Adrenal gland (tissue), 12 donors: ENCODE data around the gene SLC25A11. TPM values are rescaled to one million over a fixed set of nuclear protein-coding genes. Genes with fewer than 3 reads are reported as not detected.

Experiments
- DNase-seq, 7 donors: peaks; one replicate each; pipeline ENCODE4 v3.0.0-alpha.2; 2019 to 2020
- H3K27ac ChIP-seq, 5 donors: fragments of 200-600 bp; sonication (generic) in 4 of 5; 1 replicate in 3 of 5; 2 replicates in 2 of 5; pipeline versions ENCODE4 v1.5.1 to v1.8.0; 2016 to 2020; ENCODE audit warnings: mild to moderate bottlenecking in 1 of 5
- H3K27me3 ChIP-seq: fragments of 200-600 bp; 2 replicates; pipeline ENCODE4 v1.8.0; 2021
- H3K36me3 ChIP-seq, 2 donors: fragments of 200-600 bp; replicated peaks in 1 of 2; 1 replicate in 1 of 2; 2 replicates in 1 of 2; pipeline versions ENCODE4 v1.5.1 to v1.8.0; 2018 to 2022
- H3K4me1 ChIP-seq, 2 donors: fragments of 200-600 bp; replicated peaks in 1 of 2; 1 replicate in 1 of 2; 2 replicates in 1 of 2; pipeline versions ENCODE4 v1.5.1 to v1.8.0; 2018 to 2021
- H3K4me3 ChIP-seq, 4 donors: fragments of 200-600 bp; sonication (generic) in 3 of 4; one replicate each; pipeline ENCODE4 v1.5.1; 2016 to 2018
- H3K9me3 ChIP-seq, 3 donors: fragments of 200-600 bp; sonication (generic) in 1 of 3; replicated peaks in 1 of 3; 1 replicate in 2 of 3; 2 replicates in 1 of 3; pipeline versions ENCODE4 v1.5.1 to v1.8.0; 2016 to 2021
- CTCF ChIP-seq, 6 experiments: fragments of 450-650 bp in 4 of 6; fragments of 200-600 bp in 2 of 6; sonication (generic) in 1 of 6; IDR thresholded peaks; 1 replicate in 5 of 6; 2 replicates in 1 of 6; pipeline versions ENCODE4 v1.5.1 to v1.8.0; 2016 to 2021; ENCODE audit warnings: antibody characterized with exemption in 6 of 6, mild to moderate bottlenecking in 2 of 6, moderate library complexity in 1 of 6
- POLR2A ChIP-seq, 2 donors: fragments of 450-650 bp; IDR thresholded peaks; one replicate each; pipeline ENCODE4 v1.6.1; 2017; ENCODE audit warnings: antibody characterized with exemption in 2 of 2, mild to moderate bottlenecking in 2 of 2, moderate library complexity in 1 of 2
- WGBS, 4 donors: extraction: QIAGEN DNeasy Blood & Tissue Kit in 2 of 4; methylation state at CpG; one replicate each; pipeline versions ENCODE4 v1.1.5 to v1.1.7; 2013 to 2017; 5-methylcytosine and 5-hydroxymethylcytosine counted together
- intact Hi-C, 2 donors: fragments of 100-400 bp; cut with DNase I; formaldehyde crosslinking; loops; one replicate each; pipeline versions ENCODE4 v1.14.1 to v1.15.0; 2022 to 2023
- polyA plus RNA-seq, 3 donors: library from polyadenylated mRNA; stranded (reverse); fragments of 200-250 nt in 2 of 3; fragments of 350-450 nt in 1 of 3; fragmentation: Illumina TruSeq in 1 of 3; extraction: RNeasy Lipid Tissue Mini Kit (QIAGEN cat#74804) in 1 of 3; gene quantifications; one replicate each; pipeline ENCODE4 v1.2.3, GENCODE V29; 2013 to 2014
- total RNA-seq, 9 donors: library from RNA; depleted of rRNA in 4 of 9; stranded (reverse); fragments of >200 nt in 4 of 9; fragments of 120-200 nt in 1 of 9; fragmentation: NEBNext Ultra II Directional in 1 of 9; extraction: Animal tissue kit (Norgen Biotek cat#: 25700) in 1 of 9; gene quantifications; one replicate each; pipeline versions ENCODE4 v1.1.0 to v1.2.4, GENCODE V29; 2013 to 2023
- donor health status: healthy with polysubstance abuse.
- donor health status: Bipolar disorder and iron deficiency.
- donor health status: DM: yes; HTN: yes; CAD: no.
- donor health status: DM: no; HTN: no; CAD: no.
- donor health status: DM: no; HTN: no; CAD: no.
- donor health status: DM: yes; HTN: yes; CAD: no.

The SLC25A11 gene
- total and polyA plus RNA-seq, 12 donors: 37.8 to 77.7 (median 66.7) TPM

- TF ChIP-seq CTCF (IDR thresholded peaks at IDR 0.05): no peak
- no peak for TF ChIP-seq POLR2A (IDR thresholded peaks at IDR 0.05)
- intact Hi-C loops: no loop called here
- no peak for DNase-seq
Measured at GRCh38 chr17:4896332-4897197, 43.3 kb downstream of the SLC25A11 start.

GRCh38 chr17:4895657-4896331, 44.1 kb downstream of the SLC25A11 start:
- no peak overlapping the region for H3K27ac ChIP-seq
- intact Hi-C loops: no loop called here
- H3K9me3 ChIP-seq: no peaks in the 10 kb centered on the region
- H3K4me3 ChIP-seq: no peak overlapping the region
- no peaks in the 10 kb centered on the region for H3K27me3 ChIP-seq
- TF ChIP-seq POLR2A (IDR thresholded peaks at IDR 0.05) (no peak), CTCF (IDR thresholded peaks at IDR 0.05) (no peak)
- no peak for DNase-seq
- H3K36me3 ChIP-seq: peaks cover 0 to 61% of the 10 kb centered on the region in 2 donors
- WGBS, 4 donors: 73 to 80% (median 77%) methylated on average over 26 to 27 of the region's 27 CpGs
- peaks cover 0 to 9% of the 10 kb centered on the region in 2 donors for H3K4me1 ChIP-seq

More at GRCh38 chr17:4896332-4897197, 43.3 kb downstream of the SLC25A11 start:
- Histone ChIP-seq H3K36me3 (peaks cover 0 to 54% of the 10 kb centered on the region in 2 donors), H3K4me1 (peaks cover 0 to 9% of the 10 kb centered on the region in 2 donors), H3K27ac (no peak overlapping the region), H3K27me3 (no peaks in the 10 kb centered on the region), H3K4me3 (no peak overlapping the region), H3K9me3 (no peaks in the 10 kb centered on the region)
- 92 to 95% (median 93%) methylated on average over 13 to 27 of the region's 27 CpGs for WGBS, 4 donors

- 93 to 98% (median 96%) methylated on average over 7 to 13 of the region's 13 CpGs for WGBS, 4 donors
- DNase-seq: no peak
- intact Hi-C loops: no loop called here
- no peak for TF ChIP-seq POLR2A (IDR thresholded peaks at IDR 0.05)
- TF ChIP-seq CTCF (IDR thresholded peaks at IDR 0.05): no peak
- Histone ChIP-seq H3K9me3 (no peaks in the 10 kb centered on the region), H3K4me1 (peaks cover 0 to 9% of the 10 kb centered on the region in 2 donors), H3K27ac (no peak overlapping the region), H3K4me3 (no peak overlapping the region), H3K27me3 (no peaks in the 10 kb centered on the region), H3K36me3 (peaks cover 0 to 68% of the 10 kb centered on the region in 2 donors)
Measured at GRCh38 chr17:4895121-4895520, 44.7 kb downstream of the SLC25A11 start.
